Activated T-cell treated with anti-CD3 and anti-CD28 coated beads, Interleukin-2, amount 50 U/mL, for 72 hours (primary cell): ENCODE data around the gene PTPRR. TPM values are rescaled to one million over a fixed set of nuclear protein-coding genes. Genes with fewer than 3 reads are reported as not detected.
"Not testable (repeated sequence)": the region's sequence is repeated elsewhere in the genome, so short reads cannot be mapped to it uniquely, and the experiment has no call there.

Source experiments
- ATAC-seq, 2 donors: fragments of 150-1000 bp; cut with Tn5 transposase; replicated peaks in 1 of 2; 2 replicates each; pipeline ENCODE4 v1.10.0; 2021; ENCODE audit warnings: moderate library complexity in 2 of 2, mild to moderate bottlenecking in 1 of 2
- DNase-seq, 2 donors: peaks; one replicate each; pipeline ENCODE4 v3.0.0; 2021 to 2022; ENCODE audit warnings: mixed read lengths in 1 of 2
- H3K27ac Mint-ChIP-seq: one replicate; pipeline ENCODE4 v1.8.0; 2022; ENCODE audit warnings: mild to moderate bottlenecking, moderate library complexity, mixed read lengths
- H3K27me3 Mint-ChIP-seq: one replicate; pipeline ENCODE4 v1.8.0; 2022; ENCODE audit warnings: low read depth, mixed read lengths
- H3K36me3 Mint-ChIP-seq, 2 donors: one replicate each; pipeline ENCODE4 v1.8.0; 2022; ENCODE audit warnings: mixed read lengths in 2 of 2, mild to moderate bottlenecking in 1 of 2; ENCODE audit not compliant: insufficient read depth in 2 of 2
- H3K4me1 Mint-ChIP-seq: one replicate; pipeline ENCODE4 v1.8.0; 2022; ENCODE audit warnings: low read depth, mixed read lengths
- H3K4me3 Mint-ChIP-seq, 2 donors: one replicate each; pipeline ENCODE4 v1.8.0; 2022; ENCODE audit warnings: mild to moderate bottlenecking in 2 of 2, mixed read lengths in 2 of 2, moderate library complexity in 2 of 2
- H3K9me3 Mint-ChIP-seq, 2 donors: one replicate each; pipeline ENCODE4 v1.8.0; 2022; ENCODE audit warnings: mixed read lengths in 2 of 2
- total RNA-seq, 2 donors: library from RNA; stranded (reverse); gene quantifications; one replicate each; pipeline ENCODE4 v1.2.3, GENCODE V29; 2022

The PTPRR gene
- total RNA-seq, 2 donors from 2014 or later, result not detected

DNA sequence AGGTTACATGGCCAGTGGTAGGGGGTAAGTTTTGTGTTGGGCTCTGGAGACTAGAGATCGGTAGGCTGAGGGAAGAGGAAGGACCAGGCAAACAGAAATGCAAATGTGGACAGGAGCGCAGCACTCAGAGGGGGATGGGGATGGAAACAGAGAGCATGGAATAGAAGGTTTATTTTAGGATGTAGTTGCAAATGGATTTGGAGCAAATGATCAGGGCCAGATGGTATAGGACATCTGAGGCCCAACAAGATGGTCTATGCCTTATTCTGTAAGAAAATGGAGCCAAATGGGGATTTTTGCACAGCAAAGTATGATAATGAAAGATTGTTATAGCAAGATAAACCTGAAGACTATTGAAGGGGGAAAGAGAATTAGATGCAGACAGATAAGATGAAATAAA is 180.8 kb downstream of the PTPRR start:
- DNase-seq (no peak), ATAC-seq (no peak)
- peaks cover 21% of the 10 kb centered on the region for H3K27me3 Mint-ChIP-seq
- H3K36me3 Mint-ChIP-seq, result no peaks in the 10 kb centered on the region
- H3K4me3 Mint-ChIP-seq, result no peak overlapping the region
- H3K27ac Mint-ChIP-seq, result no peak overlapping the region
- H3K9me3 Mint-ChIP-seq, result peaks cover 0 to 1% of the 10 kb centered on the region in 2 donors
- H3K4me1 Mint-ChIP-seq, result no peaks in the 10 kb centered on the region

GRCh38 chr12:70736351-70737133 is 184.0 kb downstream of the PTPRR start:
- Mint-ChIP-seq H3K4me3 (no peak overlapping the region), H3K4me1 (no peaks in the 10 kb centered on the region), H3K27ac (no peak overlapping the region), H3K36me3 (no peaks in the 10 kb centered on the region), H3K9me3 (peaks cover 0 to 1% of the 10 kb centered on the region in 2 donors), H3K27me3 (peaks cover 11% of the 10 kb centered on the region)
- DNase-seq, result no peak
- ATAC-seq, result no peak

DNA sequence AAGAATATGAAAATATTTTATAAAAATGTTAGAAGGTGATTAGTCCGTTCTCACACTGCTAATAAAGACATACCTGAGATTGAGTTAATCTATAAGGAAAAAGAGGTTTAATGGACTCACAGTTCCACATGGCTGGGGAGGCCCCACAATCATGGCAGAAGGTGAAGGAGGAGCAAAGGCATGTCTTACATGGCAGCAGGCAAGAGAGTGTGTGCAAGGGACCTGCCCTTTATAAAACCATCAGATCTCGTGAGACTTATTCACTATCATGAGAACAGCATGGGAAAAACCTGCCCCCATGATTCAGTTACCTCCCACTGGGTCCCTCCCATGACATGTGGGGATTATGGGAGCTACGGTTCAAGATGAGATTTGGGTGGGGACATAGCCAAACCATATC is 185.3 kb downstream of the PTPRR start:
- H3K4me3 Mint-ChIP-seq, H3K27ac Mint-ChIP-seq, H3K36me3 Mint-ChIP-seq, DNase-seq, H3K4me1 Mint-ChIP-seq, ATAC-seq, H3K9me3 Mint-ChIP-seq: not testable (repeated sequence)
- H3K27me3 Mint-ChIP-seq, result peaks cover 12% of the 10 kb centered on the region

DNA sequence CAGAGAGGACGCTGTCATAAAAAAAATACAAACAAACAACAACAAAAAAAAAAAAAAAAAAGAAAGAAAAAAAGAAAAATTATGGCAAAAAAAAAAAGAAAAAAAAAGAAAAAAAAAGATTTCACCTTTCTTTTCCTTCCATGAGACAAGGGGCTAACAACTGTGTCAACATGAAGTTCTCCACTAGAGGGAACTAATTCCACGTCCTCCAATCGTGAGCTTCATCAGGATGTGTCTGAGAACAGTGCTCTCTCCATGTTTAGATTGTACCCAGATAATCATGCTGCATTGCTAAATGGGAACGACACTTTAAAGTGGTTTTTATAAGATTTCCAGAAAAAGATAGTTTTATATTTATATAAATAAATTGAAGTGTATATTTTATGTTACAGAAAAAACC is 187.2 kb downstream of the PTPRR start:
- ATAC-seq (no peak), DNase-seq (peak in 1 of 2 donors; percentile 6)
- Mint-ChIP-seq H3K27me3 (peaks cover 7% of the 10 kb centered on the region), H3K9me3 (peaks cover 0 to 1% of the 10 kb centered on the region in 2 donors), H3K36me3 (no peaks in the 10 kb centered on the region), H3K4me1 (no peaks in the 10 kb centered on the region), H3K27ac (no peak overlapping the region), H3K4me3 (no peak overlapping the region)

DNA sequence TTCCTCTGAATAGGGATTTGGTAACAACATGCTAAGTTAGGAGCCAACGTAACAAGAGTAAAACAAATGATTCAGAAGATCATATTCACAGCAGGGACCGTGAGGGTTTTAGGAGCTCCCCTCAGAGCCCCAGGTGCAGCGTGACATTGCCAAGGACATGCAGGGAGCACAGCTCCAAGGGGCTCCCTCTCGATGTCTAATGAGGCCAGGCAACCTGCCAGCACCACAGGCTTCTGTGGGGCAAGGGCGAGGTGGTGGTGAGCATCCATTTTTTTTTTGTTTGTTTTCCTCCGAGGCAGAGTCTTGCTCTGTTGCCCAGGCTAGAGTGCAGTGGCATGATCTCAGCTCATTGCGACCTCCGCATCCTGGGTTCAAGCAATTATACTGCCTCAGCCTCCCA is 188.3 kb downstream of the PTPRR start:
- Mint-ChIP-seq H3K36me3 (no peaks in the 10 kb centered on the region), H3K4me3 (no peak overlapping the region), H3K9me3 (peaks cover 0 to 1% of the 10 kb centered on the region in 2 donors), H3K4me1 (no peaks in the 10 kb centered on the region), H3K27ac (no peak overlapping the region), H3K27me3 (peaks cover 7% of the 10 kb centered on the region)
- no peak for ATAC-seq
- DNase-seq, result no peak

DNA sequence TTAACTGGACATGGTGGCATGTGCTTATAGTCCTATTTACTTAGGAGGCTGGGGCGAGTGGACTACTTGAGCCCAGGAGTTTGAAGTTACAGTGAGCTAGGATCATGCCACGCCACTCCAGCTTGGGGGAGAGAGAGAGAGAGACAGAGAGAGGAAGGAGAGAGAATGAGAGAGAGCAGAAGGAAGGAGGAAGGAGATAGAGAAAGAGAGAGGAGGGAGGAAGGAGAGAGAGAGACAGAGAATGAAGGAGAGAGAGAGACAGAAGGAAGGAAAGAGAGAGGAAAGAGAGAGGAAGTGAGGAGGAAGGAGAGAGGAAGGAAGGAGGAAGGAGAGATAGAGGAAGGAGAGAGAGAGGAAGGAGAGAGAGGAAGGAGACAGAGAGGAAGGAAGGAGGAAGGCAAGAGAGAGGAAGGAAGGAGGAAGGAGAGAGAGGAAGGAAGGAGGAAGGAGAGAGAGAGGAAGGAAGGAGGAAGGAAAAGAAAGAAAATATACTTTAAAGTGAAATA is 189.8 kb downstream of the PTPRR start:
- no peaks in the 10 kb centered on the region for H3K4me1 Mint-ChIP-seq
- H3K27ac Mint-ChIP-seq, result no peak overlapping the region

GRCh38 chr12:70724444-70724843 is 196.1 kb downstream of the PTPRR start:
- Mint-ChIP-seq H3K4me3 (no peak overlapping the region), H3K9me3 (no peaks in the 10 kb centered on the region), H3K4me1 (peaks cover 4% of the 10 kb centered on the region), H3K27me3 (peaks cover 4% of the 10 kb centered on the region), H3K27ac (no peak overlapping the region), H3K36me3 (no peaks in the 10 kb centered on the region)
- DNase-seq (no peak), ATAC-seq (no peak)

More for the DNA sequence above, 189.8 kb downstream of the PTPRR start:
- peaks cover 7% of the 10 kb centered on the region for H3K27me3 Mint-ChIP-seq
- H3K36me3 Mint-ChIP-seq, result no peaks in the 10 kb centered on the region
- H3K4me3 Mint-ChIP-seq, result no peak overlapping the region
- ATAC-seq, result no peak
- peaks cover 0 to 1% of the 10 kb centered on the region in 2 donors for H3K9me3 Mint-ChIP-seq
- no peak for DNase-seq

DNA sequence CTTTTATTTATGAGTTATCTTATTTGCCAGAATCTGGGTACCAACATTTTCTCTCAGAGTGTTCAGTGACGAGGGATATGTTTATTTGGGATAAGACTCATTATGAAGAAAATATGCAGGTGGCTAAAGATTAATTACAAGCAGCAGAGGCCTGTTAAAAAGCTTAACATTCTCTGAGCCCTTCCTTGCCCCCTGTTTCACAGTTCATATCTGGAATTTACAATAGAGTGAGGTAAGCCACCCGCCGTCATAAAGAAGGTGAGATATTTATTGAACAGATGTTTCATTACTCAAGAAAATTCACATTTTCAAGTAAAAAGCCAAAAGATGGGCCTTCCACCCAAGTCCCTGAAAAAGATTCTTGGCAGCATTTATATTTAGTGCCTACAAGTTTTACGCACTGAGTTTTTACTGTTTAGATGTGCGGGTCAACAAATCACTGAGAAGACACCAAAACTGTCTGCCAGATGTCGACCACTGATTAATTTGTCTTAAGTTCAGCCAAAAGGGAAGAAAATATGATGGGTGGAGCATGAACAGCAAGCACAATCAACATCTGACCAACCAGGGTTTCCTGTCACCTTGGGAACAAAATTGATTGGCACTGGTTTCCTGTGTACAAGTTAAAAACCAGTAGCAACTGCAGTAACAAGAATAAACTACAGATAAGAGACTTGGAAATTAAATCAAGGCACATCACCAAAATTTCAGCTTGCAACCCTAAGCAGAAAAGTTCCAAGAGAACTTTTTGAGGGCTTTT is 197.8 kb downstream of the PTPRR start:
- Mint-ChIP-seq H3K9me3 (no peaks in the 10 kb centered on the region), H3K27ac (no peak overlapping the region), H3K4me1 (peaks cover 4% of the 10 kb centered on the region), H3K36me3 (no peaks in the 10 kb centered on the region), H3K4me3 (no peak overlapping the region), H3K27me3 (peaks cover 18% of the 10 kb centered on the region)
- DNase-seq, result no peak
- ATAC-seq, result no peak

DNA sequence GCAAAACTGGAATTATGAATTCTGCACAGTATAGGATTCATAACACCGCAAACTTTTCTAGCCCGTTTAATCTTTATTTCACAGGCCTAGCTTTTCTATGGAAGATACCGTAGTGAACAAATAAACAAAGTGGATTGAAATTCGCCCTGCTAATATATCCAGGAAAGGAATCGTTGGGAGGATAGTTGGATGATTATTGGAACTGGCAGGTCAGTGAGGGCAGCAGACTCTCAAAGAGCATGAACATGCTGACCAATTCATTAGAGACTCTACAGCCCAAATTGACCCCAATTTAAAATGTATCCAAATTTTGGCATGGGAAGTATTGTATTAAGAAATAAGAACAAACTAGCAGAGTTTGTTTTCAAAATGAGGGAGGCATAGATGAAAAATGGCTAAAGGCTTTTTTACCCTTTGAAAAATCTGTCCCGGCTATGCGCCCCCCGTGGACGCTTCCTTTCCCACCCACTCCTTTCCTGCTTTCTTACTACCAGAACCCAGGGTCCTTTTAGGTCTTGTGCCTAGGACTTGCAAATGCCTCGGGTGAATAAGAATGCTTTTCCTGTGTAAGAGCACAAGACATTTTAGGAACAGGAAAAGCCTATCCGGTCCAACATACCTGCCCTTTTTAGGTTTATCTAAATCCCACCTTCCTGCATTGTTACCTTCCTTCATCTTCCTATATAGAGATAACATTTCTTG is 198.7 kb downstream of the PTPRR start:
- peaks cover 4% of the 10 kb centered on the region for H3K4me1 Mint-ChIP-seq

GRCh38 chr12:70721216-70721615 is 199.3 kb downstream of the PTPRR start:
- H3K27ac Mint-ChIP-seq, result no peak overlapping the region
- H3K36me3 Mint-ChIP-seq, result no peaks in the 10 kb centered on the region
- H3K4me3 Mint-ChIP-seq, result no peak overlapping the region
- no peaks in the 10 kb centered on the region for H3K9me3 Mint-ChIP-seq
- H3K27me3 Mint-ChIP-seq, result peaks cover 23% of the 10 kb centered on the region
- DNase-seq (no peak), ATAC-seq (no peak)
- H3K4me1 Mint-ChIP-seq, result peaks cover 4% of the 10 kb centered on the region

More for the DNA sequence above, 198.7 kb downstream of the PTPRR start:
- Mint-ChIP-seq H3K27ac (no peak overlapping the region), H3K4me3 (no peak overlapping the region), H3K36me3 (no peaks in the 10 kb centered on the region), H3K9me3 (no peaks in the 10 kb centered on the region), H3K27me3 (peaks cover 23% of the 10 kb centered on the region)
- ATAC-seq (no peak), DNase-seq (no peak)

- ATAC-seq (peak; percentile 49 to 51), DNase-seq (peak; percentile 16 to 23)
- Mint-ChIP-seq H3K36me3 (no peaks in the 10 kb centered on the region), H3K27me3 (peaks cover 23% of the 10 kb centered on the region), H3K9me3 (no peaks in the 10 kb centered on the region), H3K4me3 (peak overlapping the region; percentile 69 to 75), H3K4me1 (peaks cover 4% of the 10 kb centered on the region), H3K27ac (no peak overlapping the region)
These were observed 200.7 kb downstream of the PTPRR start for GRCh38 chr12:70719672-70720420.

- peaks cover 4% of the 10 kb centered on the region for H3K4me1 Mint-ChIP-seq
- H3K27me3 Mint-ChIP-seq, result peaks cover 23% of the 10 kb centered on the region
These were observed 201.5 kb downstream of the PTPRR start for GRCh38 chr12:70719071-70719470.

More at GRCh38 chr12:70719071-70719470, 201.5 kb downstream of the PTPRR start:
- H3K9me3 Mint-ChIP-seq, result no peaks in the 10 kb centered on the region
- no peak overlapping the region for H3K4me3 Mint-ChIP-seq
- H3K27ac Mint-ChIP-seq, result no peak overlapping the region
- H3K36me3 Mint-ChIP-seq, result no peaks in the 10 kb centered on the region
- ATAC-seq (no peak), DNase-seq (no peak)
